HG03342 (cell line): ENCODE data around the gene TRAF2.

ENCODE experiments used
- ATAC-seq: cut with Tn5 transposase; IDR thresholded peaks from one replicate; pipeline ENCODE4 v1.9.1; 2021; ENCODE audit warnings: mild to moderate bottlenecking, moderate library complexity; ENCODE audit not compliant: unreplicated experiment

Gene TRAF2

GRCh38 chr9:136958473-136958872 is 72.2 kb downstream of the TRAF2 start:
- no peak for ATAC-seq

- ATAC-seq, result no peak
Measured at GRCh38 chr9:136958898-136959850, 72.9 kb downstream of the TRAF2 start.

- ATAC-seq, result no peak
Measured at GRCh38 chr9:136960212-136960937, 74.1 kb downstream of the TRAF2 start.

GRCh38 chr9:136960938-136961275 is 74.6 kb downstream of the TRAF2 start:
- no peak for ATAC-seq

- no peak for ATAC-seq
Measured at GRCh38 chr9:136961279-136962065, 75.2 kb downstream of the TRAF2 start.

GRCh38 chr9:136962163-136962562 is 75.8 kb downstream of the TRAF2 start:
- no peak for ATAC-seq

GRCh38 chr9:136962701-136963248 is 76.5 kb downstream of the TRAF2 start:
- no peak for ATAC-seq

GRCh38 chr9:136963341-136963740 is 77.0 kb downstream of the TRAF2 start:
- ATAC-seq, result no peak

GRCh38 chr9:136963751-136964150 is 77.4 kb downstream of the TRAF2 start:
- ATAC-seq, result no peak

- ATAC-seq, result no peak
Measured at GRCh38 chr9:136964171-136964689, 77.9 kb downstream of the TRAF2 start.

- ATAC-seq, result no peak
Measured at GRCh38 chr9:136964833-136965422, 78.6 kb downstream of the TRAF2 start.

- no peak for ATAC-seq
Measured at GRCh38 chr9:136965771-136966484, 79.6 kb downstream of the TRAF2 start.

GRCh38 chr9:136968333-136969127 is 82.2 kb downstream of the TRAF2 start:
- ATAC-seq, result no peak

- ATAC-seq, result no peak
Measured at GRCh38 chr9:136969150-136969549, 82.8 kb downstream of the TRAF2 start.

- ATAC-seq, result no peak
Measured at GRCh38 chr9:136969774-136970173, 83.5 kb downstream of the TRAF2 start.

GRCh38 chr9:136970361-136970760 is 84.0 kb downstream of the TRAF2 start:
- no peak for ATAC-seq

GRCh38 chr9:136971746-136972145 is 85.4 kb downstream of the TRAF2 start:
- no peak for ATAC-seq

GRCh38 chr9:136972335-136972734 is 86.0 kb downstream of the TRAF2 start:
- ATAC-seq, result no peak

GRCh38 chr9:136972743-136973142 is 86.4 kb downstream of the TRAF2 start:
- ATAC-seq, result no peak
